Testis (tissue), 2 donors: Measurements from ENCODE around the gene SMIM29.
"Not testable (repeated sequence)": the region's sequence is repeated elsewhere in the genome, so short reads cannot be mapped to it uniquely, and the experiment has no call there.

Experiments
- POLR2A ChIP-seq: fragments of 450-650 bp; IDR thresholded peaks from one replicate; pipeline ENCODE4 v1.6.1; 2017; ENCODE audit warnings: antibody characterized with exemption, mild to moderate bottlenecking, moderate library complexity
- TF ChIP-seq, protein P1 (sequence below), 3 experiments: fragments of 450-650 bp in 2 of 3; fragments of 200-600 bp in 1 of 3; sonication (generic) in 1 of 3; IDR thresholded peaks; one replicate each; pipeline ENCODE4 v1.5.1; 2016 to 2019; ENCODE audit warnings: antibody characterized with exemption in 3 of 3, mild to moderate bottlenecking in 2 of 3, moderate library complexity in 1 of 3

- TF ChIP-seq, protein P1, sequence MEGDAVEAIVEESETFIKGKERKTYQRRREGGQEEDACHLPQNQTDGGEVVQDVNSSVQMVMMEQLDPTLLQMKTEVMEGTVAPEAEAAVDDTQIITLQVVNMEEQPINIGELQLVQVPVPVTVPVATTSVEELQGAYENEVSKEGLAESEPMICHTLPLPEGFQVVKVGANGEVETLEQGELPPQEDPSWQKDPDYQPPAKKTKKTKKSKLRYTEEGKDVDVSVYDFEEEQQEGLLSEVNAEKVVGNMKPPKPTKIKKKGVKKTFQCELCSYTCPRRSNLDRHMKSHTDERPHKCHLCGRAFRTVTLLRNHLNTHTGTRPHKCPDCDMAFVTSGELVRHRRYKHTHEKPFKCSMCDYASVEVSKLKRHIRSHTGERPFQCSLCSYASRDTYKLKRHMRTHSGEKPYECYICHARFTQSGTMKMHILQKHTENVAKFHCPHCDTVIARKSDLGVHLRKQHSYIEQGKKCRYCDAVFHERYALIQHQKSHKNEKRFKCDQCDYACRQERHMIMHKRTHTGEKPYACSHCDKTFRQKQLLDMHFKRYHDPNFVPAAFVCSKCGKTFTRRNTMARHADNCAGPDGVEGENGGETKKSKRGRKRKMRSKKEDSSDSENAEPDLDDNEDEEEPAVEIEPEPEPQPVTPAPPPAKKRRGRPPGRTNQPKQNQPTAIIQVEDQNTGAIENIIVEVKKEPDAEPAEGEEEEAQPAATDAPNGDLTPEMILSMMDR (IDR thresholded peaks at IDR 0.05): not testable (repeated sequence)
- not testable (repeated sequence) for TF ChIP-seq POLR2A
Observed at GRCh38 chr6:34245032-34245760, 3.6 kb downstream of the SMIM29 start.
